ENCODE results near the gene PPFIA3. TPM values are rescaled to one million over a fixed set of nuclear protein-coding genes. Genes with fewer than 3 reads are reported as not detected.

Gene PPFIA3
- total RNA-seq, 1 experiment from 2014 or later: 56.3 TPM

- BruUV-seq (replicated peaks): no TSS peak
- Histone ChIP-seq H3K9me3 (ENCODE audit: low read length) (no peaks in the 10 kb centered on the region), H3K4me3 (ENCODE audit: low read length) (no peak overlapping the region), H3K9me2 (replicated peaks; ENCODE audit: low read length) (no peaks in the 10 kb centered on the region), H3K9ac (ENCODE audit: low read length) (no peak overlapping the region), H3K27me3 (ENCODE audit: low read length) (no peaks in the 10 kb centered on the region), H3K4me1 (ENCODE audit: insufficient read depth, low read length) (no peaks in the 10 kb centered on the region), H3K27ac (ENCODE audit: low read length) (no peak overlapping the region), H2AFZ (ENCODE audit: low read length) (no peak overlapping the region), H3F3A (ENCODE audit: low read length, unreplicated experiment) (no peaks in the 10 kb centered on the region), H3K4me2 (ENCODE audit: low read length) (no peak overlapping the region), H4K20me1 (ENCODE audit: low read length) (no peaks in the 10 kb centered on the region), H3K79me2 (ENCODE audit: low read length) (no peaks in the 10 kb centered on the region), H3K36me3 (ENCODE audit: low read depth, low read length) (no peaks in the 10 kb centered on the region)
- CTCF ChIA-PET: no interaction called here
- POLR2A ChIA-PET (ENCODE audit: unreplicated experiment): interaction anchor here (0.7 kb wide), 1 partner anchor 394 kb away, joined by 5 read pairs; no protein-coding TSS in a partner anchor
- DNase-seq (no peak), ATAC-seq (no peak)
- intact Hi-C loops (cut with micrococcal nuclease): no loop called here
- TF ChIP-seq EZH2 (IDR thresholded peaks at IDR 0.05; ENCODE audit: low read length, unreplicated experiment) (no peak), CTCF (conservative IDR thresholded peaks at IDR 0.05; ENCODE audit: low read depth, low read length) (no peak), EZH2phosphoT487 (IDR thresholded peaks at IDR 0.05; ENCODE audit: borderline replicate concordance, low read length) (no peak)
Observed at GRCh38 chr19:49133621-49134454, 14.5 kb downstream of the PPFIA3 start.

GRCh38 chr19:49135686-49136085 lies 16.3 kb downstream of the PPFIA3 start:
- ATAC-seq: no peak
- Histone ChIP-seq H3K27ac (ENCODE audit: low read length) (no peak overlapping the region), H3K36me3 (ENCODE audit: low read depth, low read length) (no peaks in the 10 kb centered on the region), H3K4me2 (ENCODE audit: low read length) (no peak overlapping the region), H3K9ac (ENCODE audit: low read length) (no peak overlapping the region), H3K9me3 (ENCODE audit: low read length) (no peaks in the 10 kb centered on the region), H3K79me2 (ENCODE audit: low read length) (no peaks in the 10 kb centered on the region), H3K4me1 (ENCODE audit: insufficient read depth, low read length) (no peaks in the 10 kb centered on the region), H3K4me3 (ENCODE audit: low read length) (no peak overlapping the region), H3K9me2 (replicated peaks; ENCODE audit: low read length) (no peaks in the 10 kb centered on the region), H2AFZ (ENCODE audit: low read length) (no peak overlapping the region), H4K20me1 (ENCODE audit: low read length) (no peaks in the 10 kb centered on the region), H3F3A (ENCODE audit: low read length, unreplicated experiment) (no peaks in the 10 kb centered on the region), H3K27me3 (ENCODE audit: low read length) (no peaks in the 10 kb centered on the region)
- BruUV-seq (replicated peaks): no TSS peak
- ChIA-PET CTCF (no interaction called here), POLR2A (ENCODE audit: unreplicated experiment) (no interaction called here)
- no peak for DNase-seq
- intact Hi-C loops (cut with micrococcal nuclease): no loop called here
- no peak for TF ChIP-seq CTCF (conservative IDR thresholded peaks at IDR 0.05; ENCODE audit: low read depth, low read length)
- no peak for TF ChIP-seq EZH2phosphoT487 (IDR thresholded peaks at IDR 0.05; ENCODE audit: borderline replicate concordance, low read length)
- no peak for TF ChIP-seq EZH2 (IDR thresholded peaks at IDR 0.05; ENCODE audit: low read length, unreplicated experiment)

- H3K27ac ChIP-seq (ENCODE audit: low read length): no peak overlapping the region
- TF ChIP-seq EZH2 (IDR thresholded peaks at IDR 0.05; ENCODE audit: low read length, unreplicated experiment) (no peak), EZH2phosphoT487 (IDR thresholded peaks at IDR 0.05; ENCODE audit: borderline replicate concordance, low read length) (no peak), CTCF (conservative IDR thresholded peaks at IDR 0.05; ENCODE audit: low read depth, low read length) (no peak)
- no peak for ATAC-seq
- no peak for DNase-seq
- no peak overlapping the region for H3K4me2 ChIP-seq (ENCODE audit: low read length)
- no peaks in the 10 kb centered on the region for H3F3A ChIP-seq (ENCODE audit: low read length, unreplicated experiment)
- no peaks in the 10 kb centered on the region for H3K9me2 ChIP-seq (replicated peaks; ENCODE audit: low read length)
- ChIA-PET POLR2A (ENCODE audit: unreplicated experiment) (no interaction called here), CTCF (no interaction called here)
- no peak overlapping the region for H3K4me3 ChIP-seq (ENCODE audit: low read length)
- no peaks in the 10 kb centered on the region for H3K9me3 ChIP-seq (ENCODE audit: low read length)
- no peaks in the 10 kb centered on the region for H4K20me1 ChIP-seq (ENCODE audit: low read length)
- no TSS peak for BruUV-seq (replicated peaks)
- no peaks in the 10 kb centered on the region for H3K27me3 ChIP-seq (ENCODE audit: low read length)
- H3K4me1 ChIP-seq (ENCODE audit: insufficient read depth, low read length): no peaks in the 10 kb centered on the region
- no peaks in the 10 kb centered on the region; the same call in 1 of the 2 replicates for H3K36me3 ChIP-seq (ENCODE audit: low read depth, low read length)
- no peak overlapping the region for H2AFZ ChIP-seq (ENCODE audit: low read length)
- no peak overlapping the region for H3K9ac ChIP-seq (ENCODE audit: low read length)
- peaks cover 6% of the 10 kb centered on the region for H3K79me2 ChIP-seq (ENCODE audit: low read length)
- intact Hi-C loops (cut with micrococcal nuclease): no loop called here
Observed at GRCh38 chr19:49136771-49137171, 17.4 kb downstream of the PPFIA3 start.

Measured in PC-3 (cell line).